DMS114 treated with DMSO at 0.1 percent for 48 hours (cell line): ENCODE data around the gene PRKCE.

ENCODE experiments used
- DNase-seq: peaks from one replicate; lab custom pipeline; 2025; ENCODE audit not compliant: unreplicated experiment; lab: John Stamatoyannopoulos, UW

The PRKCE gene

DNA sequence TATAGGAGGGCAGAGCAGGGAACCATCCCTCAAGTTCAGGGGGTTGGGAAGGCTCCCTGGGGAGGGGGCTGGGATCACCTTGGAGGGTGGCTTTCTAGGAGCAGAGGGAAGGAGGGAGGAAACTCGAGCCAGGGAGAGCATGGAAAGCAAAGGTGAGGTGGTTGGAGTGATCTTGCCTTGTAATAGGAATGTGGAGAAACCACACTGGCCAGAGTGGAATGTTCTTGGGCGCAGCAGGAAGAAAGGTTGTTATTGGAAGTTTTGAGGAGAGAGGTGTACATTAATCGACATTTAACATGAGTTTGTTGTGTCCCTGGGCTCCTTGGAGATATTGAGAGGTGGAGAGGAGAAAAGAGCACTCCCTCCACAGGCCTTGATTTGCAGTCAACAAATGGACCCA is 272.2 kb downstream of the PRKCE start:
- no peak for DNase-seq

- DNase-seq = no peak
Measured at GRCh38 chr2:45925026-45925425, 273.6 kb downstream of the PRKCE start.

DNA sequence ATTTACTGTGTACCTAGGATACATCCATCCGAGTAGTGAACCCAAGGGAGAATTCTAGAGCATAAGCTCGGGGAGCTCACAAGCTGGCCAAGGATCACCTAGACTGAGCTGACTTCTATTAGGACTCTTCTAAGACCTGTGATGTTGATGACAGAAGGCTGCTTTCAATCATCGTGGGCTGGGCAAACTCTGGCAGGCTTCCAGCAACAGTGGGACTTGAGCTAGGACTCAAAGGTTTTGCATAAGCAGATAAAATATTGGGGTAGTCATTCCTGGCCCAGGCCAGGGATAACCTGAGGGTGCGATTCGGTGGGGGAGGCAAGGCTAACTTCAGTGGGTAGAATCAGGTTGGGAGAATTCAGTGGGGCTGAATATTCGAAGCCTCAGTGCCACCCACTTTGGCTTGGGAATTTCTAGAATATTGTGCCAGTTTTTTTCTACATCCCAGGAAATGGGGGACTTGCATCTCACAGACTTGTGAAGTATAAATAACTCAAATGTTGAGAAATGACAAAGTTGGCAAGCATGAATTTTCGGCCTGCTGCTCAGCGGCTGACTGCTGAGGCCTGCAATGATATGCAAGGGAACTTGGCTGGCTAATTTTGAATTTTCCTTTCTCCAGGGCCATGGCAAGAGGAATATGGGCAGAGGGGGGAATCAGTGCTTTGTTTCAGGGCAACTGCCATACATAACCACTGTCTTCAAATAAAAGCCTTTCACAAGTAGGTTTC is 274.3 kb downstream of the PRKCE start:
- no peak for DNase-seq

DNA sequence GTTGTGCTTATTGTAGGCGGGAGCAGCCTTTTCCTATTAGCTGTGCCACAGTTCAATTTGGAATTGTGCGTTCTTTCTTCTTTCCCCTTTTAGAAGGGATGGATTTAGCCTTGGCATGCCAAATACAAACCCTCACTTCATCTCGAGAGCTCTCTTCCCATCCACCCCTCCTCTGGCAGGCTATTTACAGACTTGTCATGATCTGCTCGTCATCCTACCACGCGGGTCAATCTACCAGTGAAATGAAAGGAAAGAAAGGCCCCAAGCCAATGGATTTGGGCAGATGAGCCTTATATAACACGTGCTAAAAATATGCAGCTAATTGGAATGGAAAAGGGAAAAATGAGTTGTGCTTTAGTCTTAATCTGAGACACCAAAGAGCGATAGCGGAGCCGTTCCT is 277.5 kb downstream of the PRKCE start:
- no peak for DNase-seq

DNA sequence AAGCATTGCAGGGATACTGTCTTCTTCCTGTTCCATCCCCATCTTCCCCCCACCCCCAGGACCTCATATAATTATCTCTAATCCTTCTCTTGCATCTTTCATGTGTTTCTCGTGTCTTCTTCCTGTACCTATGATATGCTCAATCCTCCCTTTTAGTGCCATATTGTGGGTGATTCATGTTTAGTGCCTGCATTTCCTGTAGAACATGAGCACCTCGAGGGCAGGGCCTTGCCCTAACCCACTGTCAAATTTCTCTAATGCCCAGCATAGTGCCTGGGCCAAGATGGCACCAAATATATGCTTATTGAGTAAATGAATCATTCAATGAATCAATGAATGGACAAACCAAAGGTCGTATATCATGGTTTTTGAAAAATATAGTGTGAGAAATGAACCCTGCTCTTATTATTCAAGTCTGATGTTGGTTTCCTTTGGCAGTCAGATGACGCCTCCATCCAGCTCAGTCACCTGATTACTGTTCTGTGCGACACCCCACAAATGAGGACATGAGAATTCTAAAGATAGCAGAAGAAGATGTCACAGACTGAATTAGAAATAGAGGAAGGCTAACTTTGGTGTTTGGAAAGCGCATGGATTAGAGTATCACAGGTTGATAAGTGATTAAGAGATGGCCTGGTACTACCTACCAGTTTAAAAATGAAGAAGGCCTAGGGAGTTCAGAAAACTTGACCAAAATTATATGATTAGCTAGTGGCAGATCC is 278.4 kb downstream of the PRKCE start:
- no peak for DNase-seq

GRCh38 chr2:45930396-45930792 is 278.9 kb downstream of the PRKCE start:
- DNase-seq = no peak

- DNase-seq = no peak
Measured at GRCh38 chr2:45932278-45932975, 281.0 kb downstream of the PRKCE start.

DNA sequence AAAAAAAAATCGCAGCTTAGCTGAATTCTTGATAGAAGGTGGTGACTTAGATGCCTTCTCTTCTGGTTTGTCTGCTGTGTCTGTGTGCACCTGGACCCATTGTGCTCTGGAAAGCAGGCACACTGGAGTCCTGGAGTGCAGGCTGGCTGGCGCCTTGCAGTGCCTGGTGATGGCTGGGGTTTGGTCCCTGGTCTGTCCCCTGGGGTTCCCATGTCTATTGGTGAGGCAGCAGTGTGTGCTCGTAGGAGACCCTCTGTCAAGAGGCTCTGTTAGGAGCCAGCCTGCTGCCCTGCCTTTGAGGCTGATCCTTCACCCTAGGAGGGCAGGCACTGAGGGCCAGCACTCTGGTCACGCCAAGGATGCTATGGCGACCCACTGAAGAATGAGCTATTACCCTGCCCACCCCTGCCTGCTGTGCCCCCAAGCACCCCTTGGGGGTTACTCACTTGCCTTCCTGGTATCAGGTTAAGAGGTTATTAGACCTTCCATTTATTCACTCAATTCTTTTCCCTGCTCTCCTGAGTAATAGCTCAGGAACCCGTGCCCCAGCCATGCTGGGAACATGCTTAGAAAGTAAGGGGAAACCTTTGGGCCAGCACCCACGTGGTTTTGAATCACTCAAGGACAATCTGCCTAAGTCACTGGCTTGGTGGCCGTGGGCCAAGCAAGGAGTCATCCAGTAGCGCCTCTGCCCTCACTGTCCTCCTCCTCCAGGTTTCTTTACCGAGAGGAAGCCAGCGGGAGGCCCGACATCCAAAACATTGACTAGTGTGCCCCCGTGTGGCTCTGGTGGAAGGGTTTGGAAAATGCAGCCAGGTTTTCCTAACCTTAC is 284.5 kb downstream of the PRKCE start:
- DNase-seq = peak; percentile 63

- DNase-seq = no peak
Measured at GRCh38 chr2:45936623-45936979, 285.1 kb downstream of the PRKCE start.

- DNase-seq = no peak
Measured at GRCh38 chr2:45937990-45938389, 286.5 kb downstream of the PRKCE start.

GRCh38 chr2:45938649-45939511 is 287.4 kb downstream of the PRKCE start:
- no peak for DNase-seq

GRCh38 chr2:45941531-45942236 is 290.2 kb downstream of the PRKCE start:
- no peak for DNase-seq

DNA sequence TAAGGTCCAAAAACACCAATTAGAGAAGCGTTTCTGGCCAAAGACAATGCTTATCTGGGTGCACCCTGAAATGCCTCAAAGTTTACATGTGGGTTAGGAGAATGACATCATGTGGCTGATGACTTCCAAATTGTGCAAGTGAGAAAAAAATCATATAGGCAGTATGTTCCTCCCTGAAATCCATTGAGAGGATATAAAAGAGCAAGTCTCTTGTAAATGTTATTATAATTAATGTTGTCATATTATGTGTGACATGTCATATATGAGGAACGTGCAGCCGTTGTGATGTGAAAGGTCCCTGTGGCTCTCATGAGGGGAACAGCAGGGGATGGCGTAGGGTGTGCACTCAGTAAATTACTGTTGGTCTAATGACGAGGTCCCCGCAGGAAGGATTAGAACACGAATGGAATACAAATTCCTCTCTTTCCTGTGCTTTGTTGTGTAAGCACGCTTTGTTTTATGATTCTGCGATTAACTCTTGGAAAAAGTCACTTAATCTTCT is 290.8 kb downstream of the PRKCE start:
- no peak for DNase-seq

- no peak for DNase-seq
Measured at GRCh38 chr2:45943219-45944044, 292.0 kb downstream of the PRKCE start.

GRCh38 chr2:45944074-45944473 is 292.6 kb downstream of the PRKCE start:
- no peak for DNase-seq

DNA sequence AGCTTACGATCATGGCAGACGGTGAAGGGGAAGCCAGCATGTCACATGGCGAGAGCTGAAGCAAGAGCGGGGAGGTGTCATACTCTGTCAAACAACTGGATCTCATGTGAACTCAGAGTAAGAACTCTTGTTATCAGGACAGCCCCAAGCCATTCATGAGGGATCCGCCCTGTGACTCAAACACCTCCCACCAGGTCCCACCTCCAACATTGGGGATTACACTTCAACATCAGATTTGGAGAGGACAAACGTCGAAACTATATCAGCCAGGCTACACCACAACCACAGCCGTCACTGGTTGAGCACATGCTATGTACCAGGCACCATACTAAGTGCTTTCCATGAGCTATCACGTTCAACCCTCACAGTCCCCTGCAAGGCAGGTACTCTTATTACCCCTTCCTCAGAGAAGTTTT is 293.8 kb downstream of the PRKCE start:
- no peak for DNase-seq

GRCh38 chr2:45946023-45946422 is 294.5 kb downstream of the PRKCE start:
- no peak for DNase-seq

- no peak for DNase-seq
Measured at GRCh38 chr2:45950606-45951005, 299.1 kb downstream of the PRKCE start.
